ENCODE results near the gene TRIM47. TPM values are rescaled to one million over a fixed set of nuclear protein-coding genes. Genes with fewer than 3 reads are reported as not detected.

The TRIM47 gene
- total RNA-seq, 1 donor from 2014 or later, result 30.6 TPM

- DNase-seq (ENCODE audit: low read depth, low spot score), result no peak
Observed at GRCh38 chr17:75846692-75847613, 31.4 kb downstream of the TRIM47 start.

- DNase-seq (ENCODE audit: low read depth, low spot score), result no peak
Observed at GRCh38 chr17:75845933-75846691, 32.3 kb downstream of the TRIM47 start.

- no peak for DNase-seq (ENCODE audit: low read depth, low spot score)
Observed at GRCh38 chr17:75845058-75845711, 33.2 kb downstream of the TRIM47 start.

GRCh38 chr17:75844530-75845057, 33.8 kb downstream of the TRIM47 start:
- no peak for DNase-seq (ENCODE audit: low read depth, low spot score)

- DNase-seq (ENCODE audit: low read depth, low spot score), result no peak
Observed at GRCh38 chr17:75843577-75844529, 34.5 kb downstream of the TRIM47 start, which contains the start of gene UNC13D. Gene UNC13D (minus strand): TSS chr17:75844404. CDS start chr17:75844337, 67 bp downstream.

- no peak for DNase-seq (ENCODE audit: low read depth, low spot score)
Observed at GRCh38 chr17:75842963-75843576, 35.3 kb downstream of the TRIM47 start.

GRCh38 chr17:75842411-75842810, 36.0 kb downstream of the TRIM47 start:
- no peak for DNase-seq (ENCODE audit: low read depth, low spot score)

- DNase-seq (ENCODE audit: low read depth, low spot score), result no peak
Observed at GRCh38 chr17:75840799-75841164, 37.6 kb downstream of the TRIM47 start.

- no peak for DNase-seq (ENCODE audit: low read depth, low spot score)
Observed at GRCh38 chr17:75839942-75840798, 38.2 kb downstream of the TRIM47 start.

- DNase-seq (ENCODE audit: low read depth, low spot score), result no peak
Observed at GRCh38 chr17:75838410-75838809, 40.0 kb downstream of the TRIM47 start.

GRCh38 chr17:75837899-75838298, 40.5 kb downstream of the TRIM47 start:
- no peak for DNase-seq (ENCODE audit: low read depth, low spot score)

GRCh38 chr17:75836605-75837004, 41.8 kb downstream of the TRIM47 start:
- DNase-seq (ENCODE audit: low read depth, low spot score), result no peak

GRCh38 chr17:75835654-75835987, 42.8 kb downstream of the TRIM47 start:
- no peak for DNase-seq (ENCODE audit: low read depth, low spot score)

- DNase-seq (ENCODE audit: low read depth, low spot score), result no peak
Observed at GRCh38 chr17:75834928-75835653, 43.3 kb downstream of the TRIM47 start.

GRCh38 chr17:75834279-75834920, 44.0 kb downstream of the TRIM47 start:
- no peak for DNase-seq (ENCODE audit: low read depth, low spot score)

GRCh38 chr17:75832652-75833400, 45.6 kb downstream of the TRIM47 start:
- DNase-seq (ENCODE audit: low read depth, low spot score), result no peak

GRCh38 chr17:75832164-75832651, 46.2 kb downstream of the TRIM47 start:
- no peak for DNase-seq (ENCODE audit: low read depth, low spot score)

Measured in pulmonary artery endothelial cell (primary cell).